ENCODE measurements around the gene REXO4. TPM values are rescaled to one million over a fixed set of nuclear protein-coding genes. Genes with fewer than 3 reads are reported as not detected.

Gene REXO4
- total and polyA plus RNA-seq, 10 of the 15 experiments (the other 5 are each of a cell fraction or from before 2014, with no cell fraction given), result 2.7 to 43.9 (median 30.5) TPM

DNA sequence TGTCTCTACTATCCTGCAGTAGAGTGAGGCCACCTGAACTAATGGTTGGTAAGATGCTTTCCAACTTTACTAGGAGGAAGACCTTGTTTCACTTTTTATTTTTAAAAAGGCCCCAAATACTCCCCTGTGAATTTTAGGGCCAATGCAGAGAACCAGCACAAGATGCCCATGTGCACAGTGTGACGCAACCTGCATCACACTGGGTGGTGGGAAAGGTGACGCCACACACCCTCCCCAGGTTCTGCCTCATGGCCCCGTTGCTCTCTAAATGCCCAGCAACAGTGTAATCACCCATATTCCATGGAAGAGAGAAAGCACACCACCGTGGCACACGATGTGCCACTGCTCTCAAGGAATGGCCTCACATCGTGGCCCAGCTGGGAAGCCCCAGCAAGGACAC, 48.4 kb downstream of the REXO4 start:
- TF ChIP-seq, protein P1, sequence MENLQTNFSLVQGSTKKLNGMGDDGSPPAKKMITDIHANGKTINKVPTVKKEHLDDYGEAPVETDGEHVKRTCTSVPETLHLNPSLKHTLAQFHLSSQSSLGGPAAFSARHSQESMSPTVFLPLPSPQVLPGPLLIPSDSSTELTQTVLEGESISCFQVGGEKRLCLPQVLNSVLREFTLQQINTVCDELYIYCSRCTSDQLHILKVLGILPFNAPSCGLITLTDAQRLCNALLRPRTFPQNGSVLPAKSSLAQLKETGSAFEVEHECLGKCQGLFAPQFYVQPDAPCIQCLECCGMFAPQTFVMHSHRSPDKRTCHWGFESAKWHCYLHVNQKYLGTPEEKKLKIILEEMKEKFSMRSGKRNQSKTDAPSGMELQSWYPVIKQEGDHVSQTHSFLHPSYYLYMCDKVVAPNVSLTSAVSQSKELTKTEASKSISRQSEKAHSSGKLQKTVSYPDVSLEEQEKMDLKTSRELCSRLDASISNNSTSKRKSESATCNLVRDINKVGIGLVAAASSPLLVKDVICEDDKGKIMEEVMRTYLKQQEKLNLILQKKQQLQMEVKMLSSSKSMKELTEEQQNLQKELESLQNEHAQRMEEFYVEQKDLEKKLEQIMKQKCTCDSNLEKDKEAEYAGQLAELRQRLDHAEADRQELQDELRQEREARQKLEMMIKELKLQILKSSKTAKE (IDR thresholded peaks at IDR 0.05; ENCODE audit: low read depth, poor library complexity, severe bottlenecking), result no peak
- TF ChIP-seq, protein P2, sequence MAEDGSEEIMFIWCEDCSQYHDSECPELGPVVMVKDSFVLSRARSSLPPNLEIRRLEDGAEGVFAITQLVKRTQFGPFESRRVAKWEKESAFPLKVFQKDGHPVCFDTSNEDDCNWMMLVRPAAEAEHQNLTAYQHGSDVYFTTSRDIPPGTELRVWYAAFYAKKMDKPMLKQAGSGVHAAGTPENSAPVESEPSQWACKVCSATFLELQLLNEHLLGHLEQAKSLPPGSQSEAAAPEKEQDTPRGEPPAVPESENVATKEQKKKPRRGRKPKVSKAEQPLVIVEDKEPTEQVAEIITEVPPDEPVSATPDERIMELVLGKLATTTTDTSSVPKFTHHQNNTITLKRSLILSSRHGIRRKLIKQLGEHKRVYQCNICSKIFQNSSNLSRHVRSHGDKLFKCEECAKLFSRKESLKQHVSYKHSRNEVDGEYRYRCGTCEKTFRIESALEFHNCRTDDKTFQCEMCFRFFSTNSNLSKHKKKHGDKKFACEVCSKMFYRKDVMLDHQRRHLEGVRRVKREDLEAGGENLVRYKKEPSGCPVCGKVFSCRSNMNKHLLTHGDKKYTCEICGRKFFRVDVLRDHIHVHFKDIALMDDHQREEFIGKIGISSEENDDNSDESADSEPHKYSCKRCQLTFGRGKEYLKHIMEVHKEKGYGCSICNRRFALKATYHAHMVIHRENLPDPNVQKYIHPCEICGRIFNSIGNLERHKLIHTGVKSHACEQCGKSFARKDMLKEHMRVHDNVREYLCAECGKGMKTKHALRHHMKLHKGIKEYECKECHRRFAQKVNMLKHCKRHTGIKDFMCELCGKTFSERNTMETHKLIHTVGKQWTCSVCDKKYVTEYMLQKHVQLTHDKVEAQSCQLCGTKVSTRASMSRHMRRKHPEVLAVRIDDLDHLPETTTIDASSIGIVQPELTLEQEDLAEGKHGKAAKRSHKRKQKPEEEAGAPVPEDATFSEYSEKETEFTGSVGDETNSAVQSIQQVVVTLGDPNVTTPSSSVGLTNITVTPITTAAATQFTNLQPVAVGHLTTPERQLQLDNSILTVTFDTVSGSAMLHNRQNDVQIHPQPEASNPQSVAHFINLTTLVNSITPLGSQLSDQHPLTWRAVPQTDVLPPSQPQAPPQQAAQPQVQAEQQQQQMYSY (CRISPR knock-in tag; IDR thresholded peaks at IDR 0.05), result no peak
- no peak for TF ChIP-seq TBL1XR1 (IDR thresholded peaks at IDR 0.05; ENCODE audit: low read depth, low read length)
- no peak for TF ChIP-seq STAT1 (conservative IDR thresholded peaks at IDR 0.05)
- TF ChIP-seq, protein P3, sequence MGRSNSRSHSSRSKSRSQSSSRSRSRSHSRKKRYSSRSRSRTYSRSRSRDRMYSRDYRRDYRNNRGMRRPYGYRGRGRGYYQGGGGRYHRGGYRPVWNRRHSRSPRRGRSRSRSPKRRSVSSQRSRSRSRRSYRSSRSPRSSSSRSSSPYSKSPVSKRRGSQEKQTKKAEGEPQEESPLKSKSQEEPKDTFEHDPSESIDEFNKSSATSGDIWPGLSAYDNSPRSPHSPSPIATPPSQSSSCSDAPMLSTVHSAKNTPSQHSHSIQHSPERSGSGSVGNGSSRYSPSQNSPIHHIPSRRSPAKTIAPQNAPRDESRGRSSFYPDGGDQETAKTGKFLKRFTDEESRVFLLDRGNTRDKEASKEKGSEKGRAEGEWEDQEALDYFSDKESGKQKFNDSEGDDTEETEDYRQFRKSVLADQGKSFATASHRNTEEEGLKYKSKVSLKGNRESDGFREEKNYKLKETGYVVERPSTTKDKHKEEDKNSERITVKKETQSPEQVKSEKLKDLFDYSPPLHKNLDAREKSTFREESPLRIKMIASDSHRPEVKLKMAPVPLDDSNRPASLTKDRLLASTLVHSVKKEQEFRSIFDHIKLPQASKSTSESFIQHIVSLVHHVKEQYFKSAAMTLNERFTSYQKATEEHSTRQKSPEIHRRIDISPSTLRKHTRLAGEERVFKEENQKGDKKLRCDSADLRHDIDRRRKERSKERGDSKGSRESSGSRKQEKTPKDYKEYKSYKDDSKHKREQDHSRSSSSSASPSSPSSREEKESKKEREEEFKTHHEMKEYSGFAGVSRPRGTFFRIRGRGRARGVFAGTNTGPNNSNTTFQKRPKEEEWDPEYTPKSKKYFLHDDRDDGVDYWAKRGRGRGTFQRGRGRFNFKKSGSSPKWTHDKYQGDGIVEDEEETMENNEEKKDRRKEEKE (IDR thresholded peaks at IDR 0.05), result no peak
- no peak overlapping the region for H3K9ac ChIP-seq (ENCODE audit: control insufficient read depth, insufficient read depth, low read length)
- DNase-seq (ENCODE audit: low read depth, low spot score), result no peak
- CTCF ChIA-PET, result no interaction called here
- RAD21 ChIA-PET (ENCODE audit: unreplicated experiment), result no interaction called here
- no peak overlapping the region for H3K4me2 ChIP-seq (ENCODE audit: control insufficient read depth, insufficient read depth)
- no peaks in the 10 kb centered on the region for H3K27me3 ChIP-seq (replicated peaks in 1 of 2; ENCODE audit: control insufficient read depth in 2 of 2, insufficient read depth in 2 of 2, low read length in 1 of 2)
- ATAC-seq, result no peak
- POLR2A ChIA-PET, result interaction anchor here (1.1 kb wide), 1 partner anchor 12 kb away, joined by 3 read pairs; no protein-coding TSS in a partner anchor
- no peak overlapping the region for H3K27ac ChIP-seq (ENCODE audit: control insufficient read depth, insufficient read depth)
- in situ Hi-C loops (cut with MboI), result no loop called here
- H3K36me3 ChIP-seq (ENCODE audit: control insufficient read depth in 2 of 2, insufficient read depth in 2 of 2, low read length in 1 of 2), result peaks cover 27 to 37% of the 10 kb centered on the region in 2 experiments
- peaks cover 37% of the 10 kb centered on the region for H4K20me1 ChIP-seq (ENCODE audit: control insufficient read depth, insufficient read depth)
- no peak overlapping the region for H2AFZ ChIP-seq (ENCODE audit: control insufficient read depth, low read depth, low read length)
- peaks cover 73% of the 10 kb centered on the region for H3K79me2 ChIP-seq (ENCODE audit: control insufficient read depth, insufficient read depth, low read length)
- intact Hi-C loops (cut with micrococcal nuclease; ENCODE audit: unreplicated experiment), result no loop called here
- no TSS peak for BruUV-seq (replicated peaks)
- FAIRE-seq, result no peak
- SMC1A ChIA-PET (ENCODE audit: uncharacterized antibody, unreplicated experiment), result no interaction called here
- no peaks in the 10 kb centered on the region for H3K9me3 ChIP-seq (replicated peaks; ENCODE audit: control insufficient read depth, insufficient read depth, low read length)
- 64% methylated on average over 6 of the region's 6 CpGs for WGBS (ENCODE audit: insufficient coverage, insufficient replicate concordance, low lambda C conversion rate, missing lambda C conversion rate)
- no peak overlapping the region for H3K4me3 ChIP-seq
- peaks cover 22% of the 10 kb centered on the region for H3K4me1 ChIP-seq (ENCODE audit: control insufficient read depth, insufficient read depth, low read length)

Measured in GM12878 (cell line).